Bone marrow (tissue), 2 donors: ENCODE data around the gene EFNA4.

Experiments used
- DNase-seq, 2 donors: peaks; one replicate each; lab custom pipeline; 2025; lab: John Stamatoyannopoulos, UW

Gene EFNA4, protein sequence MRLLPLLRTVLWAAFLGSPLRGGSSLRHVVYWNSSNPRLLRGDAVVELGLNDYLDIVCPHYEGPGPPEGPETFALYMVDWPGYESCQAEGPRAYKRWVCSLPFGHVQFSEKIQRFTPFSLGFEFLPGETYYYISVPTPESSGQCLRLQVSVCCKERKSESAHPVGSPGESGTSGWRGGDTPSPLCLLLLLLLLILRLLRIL

DNA sequence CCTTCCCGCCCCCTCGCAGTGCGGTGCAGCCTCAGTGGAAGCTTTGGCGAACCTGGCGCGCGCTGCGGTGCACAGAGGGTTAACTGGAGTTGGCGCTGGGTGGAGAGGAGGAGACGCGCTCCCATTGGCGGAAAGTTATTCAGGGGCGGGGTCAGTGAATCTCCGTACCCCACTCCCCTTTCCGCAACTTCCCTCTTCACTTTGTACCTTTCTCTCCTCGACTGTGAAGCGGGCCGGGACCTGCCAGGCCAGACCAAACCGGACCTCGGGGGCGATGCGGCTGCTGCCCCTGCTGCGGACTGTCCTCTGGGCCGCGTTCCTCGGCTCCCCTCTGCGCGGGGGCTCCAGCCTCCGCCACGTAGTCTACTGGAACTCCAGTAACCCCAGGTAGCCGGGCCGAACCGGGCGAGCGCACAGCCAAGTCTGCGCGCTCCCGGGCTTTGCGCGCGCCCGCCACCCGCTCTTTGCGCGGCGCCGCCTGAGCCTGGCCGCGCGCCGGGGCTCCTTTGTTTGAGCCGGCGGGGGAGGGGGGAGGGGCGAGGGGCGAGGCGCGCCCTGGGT is at the start of gene EFNA4:
TSS of gene EFNA4 (plus strand) at position 191 of the 561 bp plus-strand sequence. CDS start at position 275, 84 bp downstream.
- peak; percentile 27 to 85 for DNase-seq

DNA sequence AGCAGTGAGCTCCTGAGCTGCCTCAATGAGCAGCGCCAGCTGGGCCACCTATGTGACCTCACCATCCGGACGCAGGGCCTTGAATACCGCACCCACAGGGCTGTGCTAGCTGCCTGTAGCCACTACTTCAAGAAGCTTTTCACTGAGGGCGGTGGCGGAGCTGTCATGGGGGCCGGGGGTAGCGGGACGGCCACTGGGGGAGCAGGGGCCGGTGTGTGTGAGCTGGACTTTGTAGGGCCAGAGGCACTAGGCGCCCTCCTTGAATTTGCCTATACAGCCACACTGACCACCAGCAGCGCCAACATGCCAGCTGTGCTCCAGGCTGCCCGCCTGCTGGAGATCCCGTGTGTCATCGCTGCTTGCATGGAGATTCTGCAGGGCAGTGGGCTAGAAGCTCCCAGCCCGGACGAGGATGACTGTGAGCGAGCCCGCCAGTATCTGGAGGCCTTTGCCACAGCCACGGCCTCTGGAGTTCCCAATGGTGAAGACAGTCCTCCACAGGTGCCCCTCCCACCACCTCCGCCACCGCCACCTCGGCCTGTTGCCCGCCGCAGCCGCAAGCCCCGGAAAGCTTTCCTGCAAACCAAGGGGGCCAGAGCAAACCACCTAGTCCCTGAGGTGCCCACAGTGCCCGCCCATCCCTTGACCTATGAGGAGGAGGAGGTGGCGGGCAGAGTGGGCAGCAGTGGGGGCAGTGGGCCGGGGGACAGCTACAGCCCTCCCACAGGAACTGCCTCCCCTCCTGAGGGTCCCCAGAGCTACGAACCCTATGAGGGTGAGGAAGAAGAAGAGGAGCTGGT is 48.6 kb upstream of the EFNA4 start:
- DNase-seq: no peak

DNA sequence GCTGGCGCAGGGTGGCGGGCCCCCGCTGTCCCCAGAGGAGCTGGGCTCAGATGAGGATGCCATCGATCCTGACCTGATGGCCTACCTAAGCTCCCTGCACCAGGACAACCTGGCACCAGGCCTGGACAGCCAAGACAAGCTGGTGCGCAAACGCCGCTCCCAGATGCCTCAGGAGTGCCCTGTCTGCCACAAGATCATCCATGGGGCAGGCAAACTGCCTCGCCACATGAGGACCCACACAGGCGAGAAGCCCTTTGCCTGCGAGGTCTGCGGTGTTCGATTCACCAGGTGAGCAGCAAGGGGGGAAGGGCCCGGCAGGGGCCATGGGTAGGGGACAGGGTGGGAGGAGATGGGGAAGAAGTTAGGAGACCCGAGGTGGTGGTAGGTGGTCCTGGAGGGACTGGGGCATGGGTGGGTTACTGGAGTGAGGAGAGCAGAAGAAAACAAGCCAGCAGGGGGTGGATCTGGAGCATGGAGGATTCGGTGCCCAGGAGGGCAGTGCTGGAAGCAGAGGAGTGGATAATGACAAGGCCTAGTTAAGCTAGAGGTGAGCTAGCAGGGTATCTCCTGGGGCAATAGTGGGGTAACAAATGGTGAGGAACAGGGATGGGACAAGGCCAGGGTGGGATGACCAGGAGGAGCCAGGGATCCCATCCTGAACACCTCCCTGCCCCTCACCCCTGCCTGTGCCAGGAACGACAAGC is 47.9 kb upstream of the EFNA4 start:
- no peak for DNase-seq

DNA sequence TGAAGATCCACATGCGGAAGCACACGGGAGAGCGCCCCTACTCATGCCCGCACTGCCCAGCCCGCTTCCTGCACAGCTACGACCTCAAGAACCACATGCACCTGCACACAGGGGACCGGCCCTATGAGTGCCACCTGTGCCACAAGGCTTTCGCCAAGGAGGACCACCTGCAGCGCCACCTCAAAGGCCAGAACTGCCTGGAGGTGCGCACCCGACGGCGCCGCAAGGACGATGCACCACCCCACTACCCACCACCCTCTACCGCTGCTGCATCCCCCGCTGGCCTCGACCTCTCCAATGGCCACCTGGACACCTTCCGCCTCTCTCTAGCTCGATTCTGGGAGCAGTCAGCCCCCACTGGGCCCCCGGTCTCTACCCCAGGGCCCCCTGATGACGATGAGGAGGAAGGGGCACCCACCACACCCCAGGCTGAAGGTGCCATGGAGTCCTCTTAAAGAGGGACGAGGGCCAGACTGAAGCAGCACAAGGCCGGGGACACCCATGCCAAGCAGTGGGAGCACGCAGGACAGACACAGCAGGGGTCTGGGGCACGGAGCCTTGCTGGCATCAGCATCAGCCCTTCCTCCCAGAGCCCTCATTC is 47.2 kb upstream of the EFNA4 start:
- DNase-seq: no peak

DNA sequence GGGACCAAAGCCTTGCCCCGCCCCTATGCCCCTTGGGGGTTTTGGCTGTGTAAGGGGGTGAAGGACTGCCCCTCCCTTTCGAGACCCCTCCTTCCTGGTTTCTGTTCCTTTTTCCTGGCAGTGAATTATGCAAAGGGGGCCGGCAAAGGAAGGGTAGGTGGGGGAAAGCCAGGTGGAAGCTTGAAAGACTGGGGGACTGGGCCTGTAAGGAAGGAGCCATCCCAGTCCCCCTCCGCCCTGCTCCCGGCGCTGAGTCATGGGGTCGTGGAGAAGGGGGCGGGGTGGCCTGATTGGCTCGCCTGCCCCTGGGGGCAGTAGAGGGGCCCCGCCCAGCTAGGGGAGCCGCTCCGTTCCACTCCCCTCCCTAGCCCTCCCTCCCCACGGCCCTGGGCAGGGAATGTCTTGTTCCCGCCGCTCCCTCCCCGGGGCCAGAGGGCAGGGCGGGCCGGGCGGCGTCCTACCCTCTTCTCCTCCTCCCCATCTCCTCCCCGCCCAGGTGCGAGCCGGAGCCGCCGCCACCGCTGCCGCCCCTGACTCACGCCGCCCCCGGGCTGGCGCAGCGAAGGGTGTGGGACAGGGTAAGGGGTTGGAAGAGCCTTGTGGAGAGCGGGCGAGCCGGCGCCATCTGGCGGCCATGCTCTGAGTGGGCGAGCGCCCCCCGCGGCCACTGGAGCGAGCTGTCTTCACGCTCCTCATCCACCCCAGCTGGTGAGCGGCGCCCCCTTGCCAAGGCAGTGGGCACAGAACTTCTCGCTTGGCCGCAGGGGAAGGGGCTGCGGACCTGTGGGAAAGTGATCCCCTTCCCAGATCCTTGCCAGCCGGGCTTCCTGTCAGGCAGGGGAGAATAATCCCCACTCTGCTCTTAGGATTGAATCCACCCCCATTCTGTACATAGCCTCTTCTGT is 46.2 kb upstream of the EFNA4 start:
- DNase-seq: peak; percentile 59 to 73

DNA sequence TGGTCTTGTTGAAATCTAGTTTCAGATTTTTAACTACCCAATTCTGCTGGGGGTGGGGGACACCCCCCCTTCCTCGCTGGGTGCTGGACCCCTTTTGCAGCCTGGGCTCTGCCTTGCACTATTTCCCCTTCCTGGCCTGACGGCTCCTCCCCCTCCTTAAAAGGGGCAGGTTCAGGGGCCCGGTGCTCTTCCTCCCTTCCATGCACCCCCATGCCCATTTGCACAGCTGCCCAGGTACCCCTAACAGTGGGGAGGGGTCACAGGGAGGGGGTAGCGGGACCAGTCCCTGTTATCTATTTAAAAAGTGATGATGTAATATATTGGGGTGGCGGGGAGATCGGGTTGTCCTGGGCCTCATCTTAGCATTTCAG is 45.6 kb upstream of the EFNA4 start:
- no peak for DNase-seq

DNA sequence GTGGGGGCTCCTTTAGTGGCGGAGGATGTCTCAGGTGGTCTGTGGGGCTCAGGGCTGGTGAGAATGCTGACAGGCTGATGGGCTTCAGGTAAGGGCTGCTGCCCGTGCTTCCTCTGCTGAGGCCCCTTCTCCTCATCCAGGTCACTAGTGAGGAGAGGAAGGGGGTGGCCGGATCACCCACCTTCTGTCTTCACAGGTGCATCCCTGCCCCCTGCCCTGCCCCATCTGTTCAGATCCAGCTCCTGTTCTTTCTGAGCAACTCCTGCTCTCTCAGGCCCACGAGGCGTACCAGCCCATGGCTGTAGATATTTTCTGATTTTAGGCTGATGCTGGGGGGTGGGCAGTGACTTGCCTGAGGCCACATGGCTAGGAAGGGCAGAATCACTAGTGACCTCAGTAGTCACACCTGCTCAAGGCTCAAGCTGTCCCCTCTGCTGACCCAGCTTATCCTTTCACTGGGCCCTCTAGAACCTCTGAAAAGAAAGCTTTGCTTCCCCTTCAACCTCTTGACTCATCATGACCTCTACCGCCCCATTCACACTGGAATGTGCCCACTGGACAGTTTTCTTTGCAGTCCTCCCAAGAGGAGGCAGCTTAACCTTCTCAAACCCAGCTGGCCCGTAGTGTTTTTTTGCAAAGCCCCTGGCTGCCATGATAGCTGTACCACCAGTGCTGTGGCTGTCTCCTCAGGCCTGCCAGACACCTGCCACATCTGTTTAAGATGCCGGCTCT is 44.8 kb upstream of the EFNA4 start:
- DNase-seq: no peak

DNA sequence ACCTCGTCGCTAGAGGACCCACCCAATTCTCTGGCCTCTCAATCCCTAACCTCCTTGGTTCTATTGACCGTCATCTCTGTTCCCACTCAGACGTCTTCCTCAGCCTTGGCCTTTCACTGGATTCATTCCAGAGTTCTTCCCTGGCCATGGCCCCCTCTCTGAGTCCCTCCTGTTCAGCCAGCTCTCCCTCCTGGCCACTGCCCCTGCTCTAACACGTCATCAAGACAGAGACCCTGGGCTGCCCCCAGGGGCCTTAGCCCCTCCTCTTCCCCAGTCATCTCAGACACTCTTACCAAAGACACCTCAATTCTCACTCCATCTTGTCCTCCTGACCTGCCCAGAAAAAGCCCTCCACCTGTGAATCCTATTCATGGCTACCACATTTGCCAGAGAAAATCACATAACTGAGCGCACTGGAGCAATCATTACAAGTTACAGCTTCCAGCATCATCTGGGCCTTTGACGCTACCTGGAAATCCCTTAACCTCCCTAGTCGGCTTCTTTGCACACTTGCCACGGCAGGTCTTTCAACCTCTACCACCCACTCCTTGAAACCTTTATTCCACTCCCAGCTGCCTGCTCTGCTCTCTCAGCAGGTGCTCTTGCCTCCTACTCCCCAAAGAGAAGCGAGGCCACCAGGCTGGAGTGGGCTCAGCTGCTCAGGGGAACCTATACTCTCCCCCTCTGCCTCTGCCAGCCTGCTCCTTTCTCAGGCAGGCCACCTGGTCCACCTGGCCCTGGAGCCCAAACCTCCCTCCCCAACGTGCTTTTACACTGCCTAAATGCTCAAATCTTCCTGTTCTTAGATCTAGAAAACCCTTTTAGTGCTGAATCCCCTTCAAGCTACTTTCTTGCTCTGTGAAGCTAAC is 43.9 kb upstream of the EFNA4 start:
- DNase-seq: no peak

DNA sequence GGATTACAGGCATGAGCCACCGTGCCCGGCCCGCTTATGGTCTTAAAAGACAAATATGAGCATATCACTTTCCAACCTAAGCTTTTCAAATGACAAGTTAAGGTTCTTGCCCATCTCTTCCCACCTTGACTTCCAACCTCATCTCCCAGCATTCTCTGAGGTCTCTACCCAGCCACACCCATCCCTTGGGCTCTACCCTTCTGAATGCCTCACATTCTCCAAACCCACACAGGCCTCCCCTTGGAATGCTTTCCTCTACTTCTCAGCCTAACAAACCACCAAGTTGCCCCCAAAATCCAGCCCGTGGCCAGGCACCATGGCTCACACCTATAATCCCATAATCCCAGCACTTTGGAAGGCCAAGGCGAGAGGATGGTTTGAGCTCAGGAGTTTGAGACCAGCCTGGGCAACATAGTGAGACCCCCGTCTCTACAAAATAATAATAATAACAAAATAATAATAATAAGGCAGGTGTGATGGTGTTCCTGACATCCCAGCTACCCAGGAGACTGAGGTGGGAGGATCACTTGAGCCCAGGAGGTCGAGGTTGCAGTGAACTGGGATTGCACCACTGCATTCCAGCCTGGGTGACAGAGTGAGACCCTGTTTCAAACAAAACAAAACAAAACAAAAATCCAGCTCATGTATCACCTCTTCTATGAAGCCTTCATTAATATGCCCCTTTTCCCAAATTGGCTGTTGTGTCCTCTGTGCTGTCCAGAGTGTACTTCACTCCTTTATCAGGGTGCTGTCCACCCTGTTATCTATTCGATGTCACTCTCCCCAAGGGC is 41.2 kb upstream of the EFNA4 start:
- no peak for DNase-seq

DNA sequence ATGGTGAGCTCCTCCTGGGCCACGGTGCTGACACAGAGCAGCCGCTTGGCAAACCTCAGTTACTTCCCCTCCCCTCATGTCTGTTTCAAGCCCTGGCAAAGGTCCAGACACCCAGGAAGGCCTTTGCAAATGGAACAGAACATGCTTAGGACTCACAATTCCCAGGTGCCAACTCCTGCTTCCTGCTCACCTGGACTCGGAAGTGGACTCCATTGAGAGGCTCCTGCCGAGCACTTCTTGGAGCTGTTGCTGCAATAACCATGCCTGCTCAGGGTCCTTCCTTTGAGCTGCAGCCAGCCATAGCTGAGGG is 40.7 kb upstream of the EFNA4 start:
- no peak for DNase-seq

DNA sequence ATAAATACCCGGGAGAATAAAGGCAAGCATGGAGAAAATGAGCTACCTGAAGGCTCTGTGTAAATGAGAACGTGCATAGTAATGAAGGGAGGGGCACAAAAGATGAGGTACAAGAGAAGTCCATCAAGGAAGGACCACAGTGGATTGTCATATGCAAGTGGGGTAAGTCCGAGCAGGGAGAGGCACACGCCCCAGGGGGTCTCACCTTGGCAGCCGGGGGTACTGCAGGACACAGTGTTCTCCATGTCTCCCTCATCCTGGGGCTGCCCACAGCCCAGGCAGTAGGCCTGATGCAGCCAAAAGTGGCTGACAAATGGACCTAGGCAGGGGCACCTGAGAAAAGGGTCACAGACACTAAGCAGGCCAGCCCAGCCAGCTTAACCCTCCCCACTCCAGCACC is 39.9 kb upstream of the EFNA4 start:
- no peak for DNase-seq

DNA sequence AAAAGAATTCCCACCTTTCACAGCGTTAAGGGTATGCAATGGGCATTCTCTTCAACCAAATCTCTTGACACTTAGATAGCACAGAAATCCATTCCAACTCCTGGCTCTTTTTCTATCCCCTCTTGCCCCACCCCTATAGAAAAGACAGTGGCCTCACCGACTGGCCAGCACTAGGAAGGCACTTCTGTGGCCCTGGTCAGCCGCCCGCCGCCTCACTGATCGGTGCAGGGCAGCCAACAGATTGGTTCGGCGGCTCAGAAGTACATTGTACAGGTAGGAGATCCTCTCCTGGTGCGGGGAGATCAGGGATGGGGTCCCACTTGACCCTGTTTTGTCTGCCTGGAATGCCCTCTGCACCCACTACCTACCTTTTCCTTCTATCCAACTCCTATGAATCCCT is 39.2 kb upstream of the EFNA4 start:
- no peak for DNase-seq

DNA sequence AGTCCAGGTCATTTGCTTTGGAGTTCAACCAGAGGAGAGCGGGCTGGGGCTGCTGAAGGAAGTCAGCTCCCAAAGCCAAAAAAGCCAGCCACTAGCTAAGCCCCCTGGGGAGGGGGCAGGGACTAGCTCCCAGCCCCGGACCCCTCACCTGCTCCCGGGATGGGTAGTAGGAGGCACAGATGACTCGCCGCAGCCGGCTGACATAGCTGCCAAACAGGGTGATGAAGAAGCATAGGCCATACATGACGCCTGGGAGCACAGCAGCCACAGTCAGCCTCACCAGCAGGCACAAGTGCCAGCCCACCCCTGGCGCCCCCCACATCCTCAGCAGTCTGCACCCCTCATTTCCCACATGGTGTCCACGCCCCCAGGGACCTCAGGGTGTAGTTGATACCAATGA is 37.4 kb upstream of the EFNA4 start:
- no peak for DNase-seq

DNA sequence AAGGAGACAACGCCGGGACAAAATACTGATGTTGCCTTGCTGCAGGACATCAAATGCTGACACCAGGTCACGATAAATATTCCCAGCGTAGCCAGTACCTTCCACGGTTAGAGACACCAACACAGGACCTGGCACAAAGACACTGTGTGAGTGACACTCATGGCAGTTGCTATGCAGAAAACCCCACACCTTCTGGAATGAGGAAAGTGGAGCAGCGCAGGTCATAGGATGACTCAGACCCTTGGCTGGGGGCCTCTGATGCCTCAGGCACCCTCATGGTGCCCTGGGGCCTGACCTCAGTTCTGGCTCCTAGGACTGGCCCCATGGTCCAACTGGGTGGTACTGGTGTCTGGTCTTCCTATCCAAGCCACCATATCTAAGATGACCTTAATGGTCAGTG is 37.0 kb upstream of the EFNA4 start:
- DNase-seq: no peak

DNA sequence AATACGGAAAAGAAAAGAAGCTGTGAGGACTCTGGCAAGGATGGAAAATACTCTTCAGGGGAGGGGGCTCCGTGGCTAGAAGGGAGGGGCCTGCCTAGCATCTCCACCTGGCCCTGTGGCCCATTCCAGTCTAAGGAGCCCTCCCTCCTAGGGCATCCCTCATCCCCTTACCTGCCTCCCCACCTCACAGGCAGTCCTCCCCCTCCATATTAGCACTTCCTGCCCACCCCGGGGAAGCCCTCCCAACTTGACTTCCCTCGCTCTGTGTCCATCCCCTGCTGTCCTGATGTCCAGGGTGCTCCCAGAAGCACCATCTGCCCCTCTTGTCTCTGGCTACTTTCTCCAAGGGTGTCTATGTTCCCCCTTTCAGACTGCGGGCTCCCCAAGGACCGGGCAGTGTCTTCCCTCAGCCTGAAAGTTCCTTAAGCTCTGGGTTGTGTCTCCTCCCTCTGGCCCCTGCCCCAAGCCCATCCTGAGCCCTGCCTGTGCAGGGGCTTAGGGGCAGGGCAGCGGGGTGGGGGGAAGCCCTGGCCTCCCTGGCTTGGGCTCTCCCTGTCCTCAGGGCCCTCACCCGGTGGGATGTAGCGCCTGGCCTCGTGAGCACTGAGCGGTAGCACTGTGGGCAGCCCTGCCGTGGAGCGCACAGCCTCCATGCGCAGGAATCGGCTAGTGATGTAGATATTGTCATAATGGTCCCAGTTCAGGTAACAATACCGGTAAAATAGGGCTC is 33.9 kb upstream of the EFNA4 start:
- DNase-seq: no peak

DNA sequence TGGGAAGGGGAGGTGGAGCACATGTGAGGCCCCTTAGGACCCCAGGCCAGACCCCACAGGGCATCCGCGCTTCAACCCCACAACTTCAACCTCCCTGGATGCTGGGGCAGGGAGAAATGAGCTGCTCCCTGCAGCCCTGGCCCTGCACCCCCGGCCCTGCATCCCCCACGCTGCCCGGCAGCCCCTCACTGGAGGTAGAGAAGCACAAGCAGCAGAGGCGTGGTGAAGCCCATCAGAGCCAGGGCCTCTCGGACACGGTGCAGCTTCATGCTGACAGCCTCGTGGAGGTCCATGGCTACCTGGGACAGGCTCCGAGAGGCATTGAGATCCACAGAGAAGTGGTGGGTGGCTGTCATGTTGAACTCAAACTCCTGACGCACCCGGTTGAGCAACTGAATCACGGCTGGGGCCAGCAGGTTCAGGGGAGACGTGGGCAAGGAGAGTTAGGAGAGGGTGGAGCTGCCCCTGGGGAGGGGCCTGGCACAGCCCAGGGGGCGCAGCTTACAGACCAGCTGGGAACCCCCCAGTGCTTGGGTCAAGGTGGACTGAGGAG is 33.2 kb upstream of the EFNA4 start:
- DNase-seq: no peak

DNA sequence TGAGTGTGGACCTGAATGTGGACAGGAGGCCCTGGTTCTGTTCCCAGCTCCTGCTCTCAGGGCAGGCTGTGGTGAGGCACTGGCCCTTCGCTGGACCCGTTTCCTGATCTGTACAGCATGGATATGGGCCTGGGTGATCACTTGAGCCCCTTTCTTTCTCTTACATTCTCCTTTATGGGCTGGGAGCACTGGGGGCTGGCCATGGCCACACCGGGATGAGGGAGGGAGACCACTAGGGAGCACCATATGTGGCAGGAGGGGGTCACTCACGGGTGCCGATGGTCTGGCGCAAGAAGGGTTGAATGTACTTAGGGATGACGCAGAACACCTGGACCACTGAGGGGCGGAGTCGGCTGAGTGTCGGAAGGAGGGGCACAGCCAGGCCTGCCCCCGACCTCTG is 32.6 kb upstream of the EFNA4 start:
- no peak for DNase-seq

DNA sequence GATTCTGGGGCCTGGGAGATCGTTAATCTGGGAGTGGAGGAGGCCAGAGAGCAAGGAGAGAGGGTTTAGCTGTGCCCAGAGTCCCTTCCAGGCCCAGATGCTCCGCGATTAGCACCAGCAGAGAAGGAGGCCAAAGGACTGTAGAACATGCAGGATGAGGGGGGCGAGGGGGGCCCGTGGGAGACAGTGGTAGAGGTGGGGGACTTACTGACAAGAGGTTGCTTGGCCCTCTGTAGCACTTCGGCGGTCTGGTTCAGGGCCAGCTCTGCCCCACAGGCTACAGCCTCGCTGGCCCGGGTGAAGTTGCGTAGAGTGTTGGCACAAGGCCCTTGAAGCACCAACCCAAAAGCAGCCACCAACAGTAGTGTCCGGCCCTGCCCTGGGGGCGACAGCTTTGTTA is 30.7 kb upstream of the EFNA4 start:
- DNase-seq: no peak
